NOMO-1 (cell line): Measurements from ENCODE around the gene RAPGEF4.

ENCODE experiments used
- DNase-seq, 2 experiments: peaks; one replicate each; lab custom pipeline; 2025; ENCODE audit not compliant: unreplicated experiment in 2 of 2; lab: John Stamatoyannopoulos, UW

Gene RAPGEF4

GRCh38 chr2:172957734-172958133 lies 222.1 kb downstream of the RAPGEF4 start:
- no peak for DNase-seq

GRCh38 chr2:172962082-172962481 lies 226.4 kb downstream of the RAPGEF4 start:
- DNase-seq: no peak

- peak; percentile 79 to 94 for DNase-seq
Observed at GRCh38 chr2:172962824-172963223, 227.2 kb downstream of the RAPGEF4 start.

GRCh38 chr2:172964511-172965139 lies 229.0 kb downstream of the RAPGEF4 start:
- DNase-seq: no peak

GRCh38 chr2:172965433-172966212 lies 230.0 kb downstream of the RAPGEF4 start:
- DNase-seq: no peak

GRCh38 chr2:172967036-172967982 lies 231.7 kb downstream of the RAPGEF4 start:
- DNase-seq: no peak

GRCh38 chr2:172968061-172968469 lies 232.4 kb downstream of the RAPGEF4 start:
- DNase-seq: no peak

GRCh38 chr2:172969166-172969565 lies 233.5 kb downstream of the RAPGEF4 start:
- DNase-seq: peak; percentile 41 to 59

- no peak for DNase-seq
Observed at GRCh38 chr2:172969609-172970008, 234.0 kb downstream of the RAPGEF4 start.

GRCh38 chr2:172970660-172971059 lies 235.0 kb downstream of the RAPGEF4 start:
- DNase-seq: no peak

GRCh38 chr2:172972005-172972619 lies 236.5 kb downstream of the RAPGEF4 start:
- peak in 1 of 2 experiments; percentile 47 for DNase-seq

- DNase-seq: no peak
Observed at GRCh38 chr2:172974762-172975161, 239.1 kb downstream of the RAPGEF4 start.

GRCh38 chr2:172976116-172976515 lies 240.5 kb downstream of the RAPGEF4 start:
- DNase-seq: peak in 1 of 2 experiments; percentile 15

GRCh38 chr2:172976816-172977215 lies 241.2 kb downstream of the RAPGEF4 start:
- no peak for DNase-seq

- peak; percentile 49 to 62 for DNase-seq
Observed at GRCh38 chr2:172977270-172978062, 241.8 kb downstream of the RAPGEF4 start.

GRCh38 chr2:172978063-172978383 lies 242.4 kb downstream of the RAPGEF4 start:
- DNase-seq: no peak

- DNase-seq: no peak
Observed at GRCh38 chr2:172985139-172985892, 249.7 kb downstream of the RAPGEF4 start.

GRCh38 chr2:172986040-172986439 lies 250.4 kb downstream of the RAPGEF4 start:
- peak in 1 of 2 experiments; percentile 64 for DNase-seq

- no peak for DNase-seq
Observed at GRCh38 chr2:172988728-172989127, 253.1 kb downstream of the RAPGEF4 start.
